ENCODE results near the gene NUP153. TPM values are rescaled to one million over a fixed set of nuclear protein-coding genes. Genes with fewer than 3 reads are reported as not detected.

NUP153 gene
- polyA plus RNA-seq, 1 donor from 2014 or later, result 20.6 TPM

DNA sequence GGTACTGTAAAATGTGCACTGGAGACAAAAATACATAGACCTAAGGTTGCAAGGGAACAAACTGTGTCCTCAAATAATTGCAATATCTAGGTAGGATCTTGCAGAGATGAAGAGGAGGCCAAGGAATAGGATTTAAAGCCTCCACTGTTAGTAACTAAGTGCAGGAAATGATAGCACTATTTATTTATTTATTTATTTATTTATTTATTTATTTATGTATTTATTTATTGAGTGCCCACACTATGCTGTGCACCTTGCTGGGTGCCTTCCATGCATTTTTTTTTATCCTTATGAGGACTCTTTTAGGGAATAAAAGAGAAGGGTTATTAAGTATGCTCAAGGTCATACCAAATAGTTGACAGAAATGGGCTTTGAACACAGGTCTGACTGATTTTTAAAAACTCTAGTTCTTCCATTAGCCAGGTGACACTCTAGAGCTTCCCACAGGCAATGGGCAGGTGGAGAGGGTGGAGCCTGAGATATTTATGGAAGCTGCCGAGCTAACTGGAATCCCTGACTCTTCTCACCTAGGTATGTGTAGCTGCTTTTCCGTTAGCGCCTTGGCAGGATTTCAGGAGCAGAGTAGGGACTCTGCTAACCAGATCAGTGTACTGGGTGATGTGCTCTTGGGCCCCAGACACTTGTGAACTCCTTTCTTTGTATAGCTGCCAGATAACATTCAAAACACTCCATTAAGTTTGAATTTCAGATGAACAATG, 12.8 kb upstream of the NUP153 start:
- no peaks in the 10 kb centered on the region for H3K36me3 ChIP-seq (ENCODE audit: insufficient read depth, low read length)

DNA sequence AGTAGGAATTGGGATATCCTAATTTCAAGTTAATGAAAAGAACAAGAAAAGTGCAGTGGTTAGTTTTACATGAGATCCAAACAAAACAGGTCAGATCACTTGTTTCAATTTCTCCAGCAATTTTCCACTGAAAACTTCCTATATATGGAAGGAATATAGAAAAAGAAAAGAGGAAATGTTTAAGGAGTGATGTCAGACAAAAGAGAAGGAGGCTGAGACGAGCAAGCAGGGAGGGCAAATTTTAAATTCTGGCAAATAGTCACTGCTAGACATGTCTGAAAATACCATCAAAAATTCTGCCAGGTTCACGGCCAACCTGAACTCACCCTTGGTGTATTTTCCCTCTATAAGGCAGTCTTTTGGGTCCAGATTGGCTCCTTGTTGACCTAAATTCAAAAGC, 9.5 kb upstream of the NUP153 start:
- H2AFZ ChIP-seq (ENCODE audit: low read depth, low read length), result no peak overlapping the region
- H3K27me3 ChIP-seq (ENCODE audit: insufficient read depth, low read depth, low read length), result no peaks in the 10 kb centered on the region
- no peak overlapping the region for H3K9ac ChIP-seq (ENCODE audit: low read length)
- TF ChIP-seq RAD21 (conservative IDR thresholded peaks at IDR 0.05) (no peak), MXI1 (conservative IDR thresholded peaks at IDR 0.05; ENCODE audit: poor library complexity, severe bottlenecking) (no peak), EZH2 (IDR thresholded peaks at IDR 0.05; ENCODE audit: borderline replicate concordance, insufficient read depth, low read length, poor library complexity, severe bottlenecking) (no peak), EP300 (conservative IDR thresholded peaks at IDR 0.05; ENCODE audit: poor library complexity, severe bottlenecking) (no peak), TAF1 (IDR thresholded peaks at IDR 0.05; ENCODE audit: low read depth) (no peak), SMC3 (conservative IDR thresholded peaks at IDR 0.05; ENCODE audit: poor library complexity) (no peak), POLR2AphosphoS5 (IDR thresholded peaks at IDR 0.05) (no peak)
- TF ChIP-seq, protein P1, sequence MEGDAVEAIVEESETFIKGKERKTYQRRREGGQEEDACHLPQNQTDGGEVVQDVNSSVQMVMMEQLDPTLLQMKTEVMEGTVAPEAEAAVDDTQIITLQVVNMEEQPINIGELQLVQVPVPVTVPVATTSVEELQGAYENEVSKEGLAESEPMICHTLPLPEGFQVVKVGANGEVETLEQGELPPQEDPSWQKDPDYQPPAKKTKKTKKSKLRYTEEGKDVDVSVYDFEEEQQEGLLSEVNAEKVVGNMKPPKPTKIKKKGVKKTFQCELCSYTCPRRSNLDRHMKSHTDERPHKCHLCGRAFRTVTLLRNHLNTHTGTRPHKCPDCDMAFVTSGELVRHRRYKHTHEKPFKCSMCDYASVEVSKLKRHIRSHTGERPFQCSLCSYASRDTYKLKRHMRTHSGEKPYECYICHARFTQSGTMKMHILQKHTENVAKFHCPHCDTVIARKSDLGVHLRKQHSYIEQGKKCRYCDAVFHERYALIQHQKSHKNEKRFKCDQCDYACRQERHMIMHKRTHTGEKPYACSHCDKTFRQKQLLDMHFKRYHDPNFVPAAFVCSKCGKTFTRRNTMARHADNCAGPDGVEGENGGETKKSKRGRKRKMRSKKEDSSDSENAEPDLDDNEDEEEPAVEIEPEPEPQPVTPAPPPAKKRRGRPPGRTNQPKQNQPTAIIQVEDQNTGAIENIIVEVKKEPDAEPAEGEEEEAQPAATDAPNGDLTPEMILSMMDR (IDR thresholded peaks at IDR 0.05; ENCODE audit: poor library complexity, severe bottlenecking), result no peak
- TF ChIP-seq, protein P2, sequence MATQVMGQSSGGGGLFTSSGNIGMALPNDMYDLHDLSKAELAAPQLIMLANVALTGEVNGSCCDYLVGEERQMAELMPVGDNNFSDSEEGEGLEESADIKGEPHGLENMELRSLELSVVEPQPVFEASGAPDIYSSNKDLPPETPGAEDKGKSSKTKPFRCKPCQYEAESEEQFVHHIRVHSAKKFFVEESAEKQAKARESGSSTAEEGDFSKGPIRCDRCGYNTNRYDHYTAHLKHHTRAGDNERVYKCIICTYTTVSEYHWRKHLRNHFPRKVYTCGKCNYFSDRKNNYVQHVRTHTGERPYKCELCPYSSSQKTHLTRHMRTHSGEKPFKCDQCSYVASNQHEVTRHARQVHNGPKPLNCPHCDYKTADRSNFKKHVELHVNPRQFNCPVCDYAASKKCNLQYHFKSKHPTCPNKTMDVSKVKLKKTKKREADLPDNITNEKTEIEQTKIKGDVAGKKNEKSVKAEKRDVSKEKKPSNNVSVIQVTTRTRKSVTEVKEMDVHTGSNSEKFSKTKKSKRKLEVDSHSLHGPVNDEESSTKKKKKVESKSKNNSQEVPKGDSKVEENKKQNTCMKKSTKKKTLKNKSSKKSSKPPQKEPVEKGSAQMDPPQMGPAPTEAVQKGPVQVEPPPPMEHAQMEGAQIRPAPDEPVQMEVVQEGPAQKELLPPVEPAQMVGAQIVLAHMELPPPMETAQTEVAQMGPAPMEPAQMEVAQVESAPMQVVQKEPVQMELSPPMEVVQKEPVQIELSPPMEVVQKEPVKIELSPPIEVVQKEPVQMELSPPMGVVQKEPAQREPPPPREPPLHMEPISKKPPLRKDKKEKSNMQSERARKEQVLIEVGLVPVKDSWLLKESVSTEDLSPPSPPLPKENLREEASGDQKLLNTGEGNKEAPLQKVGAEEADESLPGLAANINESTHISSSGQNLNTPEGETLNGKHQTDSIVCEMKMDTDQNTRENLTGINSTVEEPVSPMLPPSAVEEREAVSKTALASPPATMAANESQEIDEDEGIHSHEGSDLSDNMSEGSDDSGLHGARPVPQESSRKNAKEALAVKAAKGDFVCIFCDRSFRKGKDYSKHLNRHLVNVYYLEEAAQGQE (IDR thresholded peaks at IDR 0.05; ENCODE audit: borderline replicate concordance), result no peak
- H4K20me1 ChIP-seq (ENCODE audit: insufficient read depth), result no peaks in the 10 kb centered on the region
- no peak overlapping the region for H3K4me2 ChIP-seq (ENCODE audit: low read length)
- H3K79me2 ChIP-seq (replicated peaks; ENCODE audit: insufficient read depth, low read length), result no peaks in the 10 kb centered on the region
- no peaks in the 10 kb centered on the region for H3K9me3 ChIP-seq (ENCODE audit: low read length)
- no peaks in the 10 kb centered on the region for H3K9me2 ChIP-seq (ENCODE audit: insufficient read depth, low read length)
- no peaks in the 10 kb centered on the region for H3K36me3 ChIP-seq (ENCODE audit: insufficient read depth, low read length)
- H3K27ac ChIP-seq (ENCODE audit: low read length), result no peak overlapping the region
- H3K4me3 ChIP-seq (ENCODE audit: low read length), result no peak overlapping the region
- H3F3A ChIP-seq (ENCODE audit: insufficient read depth, low read length, poor library complexity, severe bottlenecking), result no peaks in the 10 kb centered on the region

More for the DNA sequence above, 12.8 kb upstream of the NUP153 start:
- Histone ChIP-seq H3K27me3 (ENCODE audit: insufficient read depth, low read depth, low read length) (no peaks in the 10 kb centered on the region), H3K27ac (ENCODE audit: low read length) (no peak overlapping the region), H3K9me3 (ENCODE audit: low read length) (no peaks in the 10 kb centered on the region), H3K9me2 (ENCODE audit: insufficient read depth, low read length) (no peaks in the 10 kb centered on the region), H3K4me2 (ENCODE audit: low read length) (no peak overlapping the region), H2AFZ (ENCODE audit: low read depth, low read length) (no peak overlapping the region), H3F3A (ENCODE audit: insufficient read depth, low read length, poor library complexity, severe bottlenecking) (no peaks in the 10 kb centered on the region), H3K4me3 (ENCODE audit: low read length) (no peak overlapping the region), H3K9ac (ENCODE audit: low read length) (no peak overlapping the region), H4K20me1 (ENCODE audit: insufficient read depth) (no peaks in the 10 kb centered on the region), H3K79me2 (replicated peaks; ENCODE audit: insufficient read depth, low read length) (no peaks in the 10 kb centered on the region)
- TF ChIP-seq RAD21 (conservative IDR thresholded peaks at IDR 0.05), result no peak
- TF ChIP-seq SMC3 (conservative IDR thresholded peaks at IDR 0.05; ENCODE audit: poor library complexity), result no peak
- TF ChIP-seq MXI1 (conservative IDR thresholded peaks at IDR 0.05; ENCODE audit: poor library complexity, severe bottlenecking), result no peak
- TF ChIP-seq, protein P2 (IDR thresholded peaks at IDR 0.05; ENCODE audit: borderline replicate concordance), result no peak
- TF ChIP-seq, protein P1 (IDR thresholded peaks at IDR 0.05; ENCODE audit: poor library complexity, severe bottlenecking), result no peak
- TF ChIP-seq POLR2AphosphoS5 (IDR thresholded peaks at IDR 0.05), result no peak
- no peak for TF ChIP-seq EP300 (conservative IDR thresholded peaks at IDR 0.05; ENCODE audit: poor library complexity, severe bottlenecking)
- no peak for TF ChIP-seq TAF1 (IDR thresholded peaks at IDR 0.05; ENCODE audit: low read depth)
- no peak for TF ChIP-seq EZH2 (IDR thresholded peaks at IDR 0.05; ENCODE audit: borderline replicate concordance, insufficient read depth, low read length, poor library complexity, severe bottlenecking)

Data from neural cell (in vitro differentiated cells).